Activated B cell treated with CpG ODN at 0.5 μM for 24 hours (primary cell): Measurements from ENCODE around the gene NCKAP5. TPM values are rescaled to one million over a fixed set of nuclear protein-coding genes. Genes with fewer than 3 reads are reported as not detected.

ENCODE experiments used
- ATAC-seq: fragments of 200-7000 bp; cut with Tn5 transposase; one replicate; pipeline ENCODE4 v1.10.0; 2021; ENCODE audit warnings: low read depth, mild to moderate bottlenecking, moderate library complexity
- CTCF ChIA-PET: fragments of 350-600 bp; sonication (Branson Sonifier 250); formaldehyde crosslinking; loops from one replicate; lab custom pipeline; 2021; ENCODE audit warnings: antibody characterized with exemption; lab: Charles Lee
- POLR2A ChIA-PET: fragments of 350-600 bp; sonication (Branson Sonifier 250); formaldehyde crosslinking; loops from one replicate; lab custom pipeline; 2021; ENCODE audit warnings: antibody characterized with exemption; lab: Charles Lee
- DNase-seq: peaks from one replicate; pipeline ENCODE4 v3.0.0; 2022
- H3K27ac Mint-ChIP-seq: one replicate; pipeline ENCODE4 v1.8.0; 2020; ENCODE audit warnings: mixed read lengths
- H3K27me3 Mint-ChIP-seq: one replicate; pipeline ENCODE4 v1.8.0; 2021; ENCODE audit warnings: mixed read lengths
- H3K36me3 Mint-ChIP-seq: one replicate; pipeline ENCODE4 v1.8.0; 2021; ENCODE audit warnings: low read depth, mixed read lengths
- H3K4me1 Mint-ChIP-seq: one replicate; pipeline ENCODE4 v1.8.0; 2021; ENCODE audit warnings: mixed read lengths
- H3K4me3 Mint-ChIP-seq: one replicate; pipeline ENCODE4 v1.8.0; 2020; ENCODE audit warnings: mild to moderate bottlenecking, mixed read lengths
- H3K9me3 Mint-ChIP-seq: one replicate; pipeline ENCODE4 v1.8.0; 2020; ENCODE audit warnings: mixed read lengths
- intact Hi-C: fragments of 100-400 bp; cut with micrococcal nuclease; formaldehyde crosslinking; loops from one replicate; pipeline ENCODE4 v1.15.1; 2024
- total RNA-seq: library from RNA; stranded (reverse); gene quantifications from 2 replicates; pipeline ENCODE4 v1.2.3, GENCODE V29; 2022
- TF ChIP-seq, protein P1 (sequence below): fragments of 200-600 bp; IDR thresholded peaks from one replicate; pipeline ENCODE4 v1.8.0; 2022; ENCODE audit warnings: antibody characterized with exemption, mild to moderate bottlenecking

The NCKAP5 gene
- total RNA-seq, 1 donor from 2014 or later = not detected

DNA sequence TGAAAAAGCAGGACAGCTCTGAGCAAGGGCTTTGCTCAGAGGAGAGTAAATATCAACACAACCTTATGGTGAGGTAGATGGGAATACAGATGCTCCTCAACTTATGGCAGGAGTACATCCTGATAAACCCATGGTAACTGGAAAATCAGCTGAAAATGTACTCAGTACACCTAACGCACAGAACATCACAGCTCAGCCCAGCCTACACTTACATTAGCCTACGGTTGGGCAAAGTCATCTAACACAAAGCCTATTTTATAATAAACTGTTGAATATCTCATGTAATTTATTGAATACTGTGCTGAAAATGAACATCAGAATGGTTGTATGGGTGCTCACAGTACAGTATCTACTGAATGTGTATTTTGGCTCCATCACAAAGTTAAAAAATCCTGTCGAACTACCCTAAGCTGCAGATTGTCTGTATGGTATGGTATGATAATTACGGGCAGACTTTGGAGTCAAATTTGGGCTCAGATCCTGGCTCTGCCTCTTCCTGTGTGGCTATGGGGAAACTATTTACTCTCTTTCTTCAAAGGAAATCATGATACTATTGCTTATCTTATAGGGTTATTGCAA, 778.0 kb downstream of the NCKAP5 start:
- Mint-ChIP-seq H3K27me3 (peaks cover 2% of the 10 kb centered on the region), H3K27ac (no peak overlapping the region), H3K4me1 (no peaks in the 10 kb centered on the region), H3K36me3 (no peaks in the 10 kb centered on the region), H3K4me3 (no peak overlapping the region), H3K9me3 (no peaks in the 10 kb centered on the region)
- TF ChIP-seq, protein P1, sequence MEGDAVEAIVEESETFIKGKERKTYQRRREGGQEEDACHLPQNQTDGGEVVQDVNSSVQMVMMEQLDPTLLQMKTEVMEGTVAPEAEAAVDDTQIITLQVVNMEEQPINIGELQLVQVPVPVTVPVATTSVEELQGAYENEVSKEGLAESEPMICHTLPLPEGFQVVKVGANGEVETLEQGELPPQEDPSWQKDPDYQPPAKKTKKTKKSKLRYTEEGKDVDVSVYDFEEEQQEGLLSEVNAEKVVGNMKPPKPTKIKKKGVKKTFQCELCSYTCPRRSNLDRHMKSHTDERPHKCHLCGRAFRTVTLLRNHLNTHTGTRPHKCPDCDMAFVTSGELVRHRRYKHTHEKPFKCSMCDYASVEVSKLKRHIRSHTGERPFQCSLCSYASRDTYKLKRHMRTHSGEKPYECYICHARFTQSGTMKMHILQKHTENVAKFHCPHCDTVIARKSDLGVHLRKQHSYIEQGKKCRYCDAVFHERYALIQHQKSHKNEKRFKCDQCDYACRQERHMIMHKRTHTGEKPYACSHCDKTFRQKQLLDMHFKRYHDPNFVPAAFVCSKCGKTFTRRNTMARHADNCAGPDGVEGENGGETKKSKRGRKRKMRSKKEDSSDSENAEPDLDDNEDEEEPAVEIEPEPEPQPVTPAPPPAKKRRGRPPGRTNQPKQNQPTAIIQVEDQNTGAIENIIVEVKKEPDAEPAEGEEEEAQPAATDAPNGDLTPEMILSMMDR = no peak
- DNase-seq = no peak
- ATAC-seq = no peak
- ChIA-PET POLR2A (no interaction called here), CTCF (no interaction called here)
- intact Hi-C loops = no loop called here

DNA sequence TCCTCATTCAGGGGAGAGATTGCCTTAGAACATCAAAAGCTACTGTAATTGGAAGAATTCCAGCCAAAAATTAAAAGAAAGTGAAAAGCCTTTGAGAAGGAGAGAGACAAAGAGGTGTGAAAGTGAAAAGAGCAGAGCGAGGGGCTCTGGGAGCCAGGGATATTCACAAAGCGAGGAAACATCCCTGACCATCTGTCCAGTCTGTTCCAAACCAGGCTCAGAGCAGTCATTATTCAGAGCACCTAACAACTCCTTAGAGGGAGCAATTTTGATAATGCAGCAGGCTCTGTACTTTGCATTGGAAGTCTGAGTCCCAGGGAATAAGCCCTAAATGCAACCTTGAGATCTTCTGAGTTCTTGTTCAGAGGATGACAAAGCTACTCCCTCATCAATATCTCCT, 779.2 kb downstream of the NCKAP5 start:
- no peak overlapping the region for H3K27ac Mint-ChIP-seq
- no peaks in the 10 kb centered on the region for H3K36me3 Mint-ChIP-seq
- no peaks in the 10 kb centered on the region for H3K27me3 Mint-ChIP-seq
- TF ChIP-seq, protein P1 = no peak
- no peak overlapping the region for H3K4me3 Mint-ChIP-seq
- CTCF ChIA-PET = no interaction called here
- intact Hi-C loops = no loop called here
- no peaks in the 10 kb centered on the region for H3K4me1 Mint-ChIP-seq
- DNase-seq (no peak), ATAC-seq (no peak)
- POLR2A ChIA-PET = no interaction called here
- no peaks in the 10 kb centered on the region for H3K9me3 Mint-ChIP-seq

DNA sequence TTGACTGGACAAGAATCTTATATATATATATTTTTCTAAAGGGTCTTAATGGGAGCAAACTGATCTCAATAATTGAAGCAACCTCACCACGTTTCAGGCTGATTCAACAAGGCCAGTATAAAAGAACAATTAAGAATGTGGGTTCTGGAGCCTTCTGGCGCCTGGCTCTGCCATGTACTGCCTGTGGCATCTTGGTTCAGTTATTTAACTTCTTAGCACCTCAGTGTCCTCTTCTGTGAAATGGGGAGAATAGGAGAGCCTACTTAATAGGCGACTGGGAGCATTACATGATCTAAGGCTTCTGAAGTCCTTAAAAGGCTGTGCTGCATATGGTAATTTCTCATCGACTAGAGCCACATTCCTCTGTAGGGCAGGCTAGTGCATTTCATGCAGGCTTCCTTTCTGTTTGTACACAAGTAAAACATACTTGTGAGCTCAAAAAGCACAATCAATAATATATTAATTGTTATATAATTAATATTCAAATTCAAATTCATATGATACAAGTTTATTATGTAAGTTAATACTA, 779.9 kb downstream of the NCKAP5 start:
- DNase-seq (no peak), ATAC-seq (no peak)
- intact Hi-C loops = no loop called here
- H3K9me3 Mint-ChIP-seq = no peaks in the 10 kb centered on the region
- CTCF ChIA-PET = no interaction called here
- H3K36me3 Mint-ChIP-seq = no peaks in the 10 kb centered on the region
- no peak overlapping the region for H3K27ac Mint-ChIP-seq
- TF ChIP-seq, protein P1 = no peak
- no peaks in the 10 kb centered on the region for H3K27me3 Mint-ChIP-seq
- H3K4me1 Mint-ChIP-seq = no peaks in the 10 kb centered on the region
- H3K4me3 Mint-ChIP-seq = no peak overlapping the region
- POLR2A ChIA-PET = no interaction called here

DNA sequence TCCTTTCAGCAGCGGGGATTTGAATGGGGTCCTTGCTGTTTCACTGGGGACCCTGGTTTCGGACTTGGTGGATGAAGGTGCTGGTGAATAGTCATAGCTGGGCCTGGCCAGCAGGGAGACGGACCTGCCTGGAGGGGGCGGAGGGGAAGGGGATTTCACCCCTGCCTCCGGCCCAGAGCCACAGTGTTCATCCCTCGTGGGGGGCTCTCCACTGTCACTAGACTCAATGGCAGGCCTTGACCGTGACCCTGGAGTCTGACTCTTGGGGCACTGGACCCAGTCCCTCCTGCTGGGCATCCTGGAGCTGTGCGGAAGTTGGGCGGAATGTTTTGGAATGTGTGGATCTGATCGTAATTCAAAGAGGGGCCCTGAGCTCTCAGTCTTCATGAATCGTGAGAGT, 784.4 kb downstream of the NCKAP5 start:
- Mint-ChIP-seq H3K27me3 (no peaks in the 10 kb centered on the region), H3K36me3 (no peaks in the 10 kb centered on the region), H3K27ac (no peak overlapping the region), H3K4me3 (no peak overlapping the region), H3K9me3 (no peaks in the 10 kb centered on the region), H3K4me1 (no peaks in the 10 kb centered on the region)
- DNase-seq (no peak), ATAC-seq (no peak)
- ChIA-PET POLR2A (no interaction called here), CTCF (no interaction called here)
- TF ChIP-seq, protein P1 = no peak
- intact Hi-C loops = no loop called here

DNA sequence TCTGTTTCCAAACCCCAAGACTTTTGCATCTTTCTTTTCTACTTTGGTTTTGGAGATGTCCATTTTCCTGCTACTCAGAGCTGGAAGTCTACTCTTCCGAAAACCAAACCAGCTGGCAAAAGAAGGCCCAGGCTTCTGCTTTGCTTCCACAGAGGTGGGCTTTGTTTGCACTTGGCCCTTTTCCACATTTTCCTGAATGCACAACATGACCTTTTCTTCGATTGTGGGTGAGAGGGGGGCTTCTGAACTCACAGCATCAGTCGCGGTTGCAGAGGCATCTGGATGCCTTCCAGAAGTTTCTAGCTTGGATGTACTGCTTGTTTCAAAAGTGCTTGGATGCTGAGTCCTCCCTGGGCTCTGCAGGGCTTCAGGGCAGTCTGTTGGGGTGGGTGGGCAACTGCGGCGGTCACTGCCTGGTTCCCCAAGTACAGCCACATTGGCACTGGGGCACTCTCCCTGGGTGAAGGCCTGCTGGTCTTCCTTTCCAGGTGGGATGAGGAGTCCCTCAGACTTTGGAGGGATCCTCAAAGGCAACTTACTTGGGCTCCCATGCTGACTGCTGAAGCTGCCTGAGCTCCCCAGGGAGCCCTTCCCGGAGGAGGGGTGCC, 786.0 kb downstream of the NCKAP5 start:
- Mint-ChIP-seq H3K27ac (no peak overlapping the region), H3K36me3 (no peaks in the 10 kb centered on the region), H3K4me1 (no peaks in the 10 kb centered on the region), H3K4me3 (no peak overlapping the region), H3K27me3 (no peaks in the 10 kb centered on the region), H3K9me3 (no peaks in the 10 kb centered on the region)
- ChIA-PET POLR2A (no interaction called here), CTCF (no interaction called here)
- TF ChIP-seq, protein P1 = no peak
- intact Hi-C loops = no loop called here
- ATAC-seq (no peak), DNase-seq (no peak)
